Heart left ventricle (tissue), 16 donors: ENCODE data around the gene APCDD1. TPM values are rescaled to one million over a fixed set of nuclear protein-coding genes. Genes with fewer than 3 reads are reported as not detected.
"Not testable (repeated sequence)": the region's sequence is repeated elsewhere in the genome, so short reads cannot be mapped to it uniquely, and the experiment has no call there.

Experiments used
- ATAC-seq, 4 donors: fragments of 200-7000 bp; cut with Tn5 transposase; one replicate each; pipeline ENCODE4 v1.9.1; 2020 to 2022; ENCODE audit warnings: moderate library complexity in 4 of 4, mild to moderate bottlenecking in 3 of 4, moderate number of reproducible peaks in 1 of 4
- DNase-seq, 5 donors: peaks; one replicate each; pipeline ENCODE4 v3.0.0-alpha.2; 2020
- H3K27ac ChIP-seq, 12 donors: fragments of 200-600 bp; sonication (generic) in 4 of 12; one replicate each; pipeline versions ENCODE4 v1.5.0 to v1.8.0; 2016 to 2022; ENCODE audit warnings: mild to moderate bottlenecking in 2 of 12
- H3K27me3 ChIP-seq, 9 donors: fragments of 200-600 bp; sonication (generic) in 2 of 9; one replicate each; pipeline versions ENCODE4 v1.5.1 to v1.8.0; 2016 to 2022; ENCODE audit warnings: mild to moderate bottlenecking in 3 of 9
- H3K36me3 ChIP-seq, 9 donors: fragments of 200-600 bp; sonication (generic) in 2 of 9; one replicate each; pipeline versions ENCODE4 v1.5.0 to v1.8.0; 2018 to 2022; ENCODE audit warnings: mild to moderate bottlenecking in 2 of 9
- H3K4me1 ChIP-seq, 12 donors: fragments of 200-600 bp; sonication (generic) in 4 of 12; one replicate each; pipeline versions ENCODE4 v1.5.0 to v1.8.0; 2016 to 2022; ENCODE audit warnings: mild to moderate bottlenecking in 3 of 12
- H3K4me3 ChIP-seq, 12 donors: fragments of 200-600 bp; sonication (generic) in 4 of 12; one replicate each; pipeline versions ENCODE4 v1.5.0 to v1.8.0; 2017 to 2022; ENCODE audit warnings: mild to moderate bottlenecking in 9 of 12, moderate library complexity in 4 of 12
- H3K9me3 ChIP-seq, 12 donors: fragments of 200-600 bp; sonication (generic) in 4 of 12; one replicate each; pipeline versions ENCODE4 v1.5.0 to v1.8.0; 2016 to 2022; ENCODE audit warnings: mild to moderate bottlenecking in 1 of 12
- POLR2A ChIP-seq, 2 donors: fragments of 450-650 bp; IDR thresholded peaks; one replicate each; pipeline ENCODE4 v1.6.1; 2017; ENCODE audit warnings: antibody characterized with exemption in 2 of 2, mild to moderate bottlenecking in 2 of 2, moderate library complexity in 2 of 2
- WGBS, 4 donors: extraction: QIAGEN DNeasy Blood & Tissue Kit in 2 of 4; methylation state at CpG; one replicate each; pipeline versions ENCODE4 v1.1.5 to v1.1.7; 2013 to 2018; 5-methylcytosine and 5-hydroxymethylcytosine counted together
- intact Hi-C, 10 donors: fragments of 100-400 bp; cut with DNase I; formaldehyde crosslinking; loops; one replicate each; pipeline versions ENCODE4 v1.11.1 to v1.14.2; 2022
- polyA plus RNA-seq, 2 donors: library from polyadenylated mRNA; stranded (reverse); fragments of 200-250 nt; gene quantifications; one replicate each; pipeline ENCODE4 v1.2.3, GENCODE V29; 2013
- total RNA-seq, 9 donors: library from RNA; depleted of rRNA in 2 of 9; stranded (reverse); fragments of >200 nt in 2 of 9; fragmentation: NEBNext Ultra II Directional in 3 of 9; extraction: Animal tissue kit (Norgen Biotek cat#: 25700) in 3 of 9; gene quantifications; one replicate each; pipeline versions ENCODE4 v1.1.0 to v1.2.4, GENCODE V29; 2016 to 2023
- TF ChIP-seq, protein P1 (sequence below), 12 donors: fragments of 200-600 bp; sonication (generic) in 4 of 12; IDR thresholded peaks; one replicate each; pipeline versions ENCODE4 v1.5.0 to v1.8.0; 2018 to 2022; ENCODE audit warnings: antibody characterized with exemption in 12 of 12, mild to moderate bottlenecking in 5 of 12
- donor health status: ischemic (EF 13 %, LVEDD 7.1; RV severe dilation, severe dysfunction).
- donor health status: healthy with polysubstance abuse.
- donor health status: DM: no; HTN: yes; CAD: no.
- donor health status: DM: no; HTN: no; CAD: no.
- donor health status: ischemic (EF 25% LVEDD 6.9; RV normal size, moderate dysfunction).
- donor health status: ischemic (EF 25% LVEDD 5.7; RV mildly dilated, moderate dysfunction).
- donor health status: healthy.
- donor health status: DM: yes; HTN: yes; CAD: no.
- donor health status: ischemic (EF 35%, LVEDD 5.7; RV mildly dilated, moderate dysfunction).
- donor health status: nonischemic (EF 11% LVEDD 7.7; RV severe dilation, severe dysfunction).
- donor health status: DM: yes; HTN: yes; CAD: no.
- donor health status: PGD.
- donor health status: ischemic (EF 29% LVEDD 5.4; RV normal size, mild dysfunction).
- donor health status: nonischemic (EF 23%, LVEDD 6.1; RV moderate dilation, normal function).

APCDD1 gene
- total and polyA plus RNA-seq, 11 donors: 7.5 to 65.4 (median 15.7) TPM

GRCh38 chr18:10499230-10499629, 44.8 kb downstream of the APCDD1 start:
- H3K4me3 ChIP-seq: no peak overlapping the region
- H3K27me3 ChIP-seq: no peaks in the 10 kb centered on the region
- no peaks in the 10 kb centered on the region for H3K36me3 ChIP-seq
- WGBS, 4 donors: 81 to 87% (median 81%) methylated on average over 6 of the region's 6 CpGs
- no peak for ATAC-seq
- no peak for DNase-seq
- intact Hi-C loops: no loop called here
- H3K9me3 ChIP-seq: peaks cover 0 to 2% (median 0%) of the 10 kb centered on the region in 12 donors
- H3K4me1 ChIP-seq: peaks cover 0 to 7% (median 0%) of the 10 kb centered on the region in 12 donors
- H3K27ac ChIP-seq: no peak overlapping the region
- TF ChIP-seq, protein P1, sequence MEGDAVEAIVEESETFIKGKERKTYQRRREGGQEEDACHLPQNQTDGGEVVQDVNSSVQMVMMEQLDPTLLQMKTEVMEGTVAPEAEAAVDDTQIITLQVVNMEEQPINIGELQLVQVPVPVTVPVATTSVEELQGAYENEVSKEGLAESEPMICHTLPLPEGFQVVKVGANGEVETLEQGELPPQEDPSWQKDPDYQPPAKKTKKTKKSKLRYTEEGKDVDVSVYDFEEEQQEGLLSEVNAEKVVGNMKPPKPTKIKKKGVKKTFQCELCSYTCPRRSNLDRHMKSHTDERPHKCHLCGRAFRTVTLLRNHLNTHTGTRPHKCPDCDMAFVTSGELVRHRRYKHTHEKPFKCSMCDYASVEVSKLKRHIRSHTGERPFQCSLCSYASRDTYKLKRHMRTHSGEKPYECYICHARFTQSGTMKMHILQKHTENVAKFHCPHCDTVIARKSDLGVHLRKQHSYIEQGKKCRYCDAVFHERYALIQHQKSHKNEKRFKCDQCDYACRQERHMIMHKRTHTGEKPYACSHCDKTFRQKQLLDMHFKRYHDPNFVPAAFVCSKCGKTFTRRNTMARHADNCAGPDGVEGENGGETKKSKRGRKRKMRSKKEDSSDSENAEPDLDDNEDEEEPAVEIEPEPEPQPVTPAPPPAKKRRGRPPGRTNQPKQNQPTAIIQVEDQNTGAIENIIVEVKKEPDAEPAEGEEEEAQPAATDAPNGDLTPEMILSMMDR (IDR thresholded peaks at IDR 0.05): no peak
- TF ChIP-seq POLR2A (IDR thresholded peaks at IDR 0.05): no peak

- DNase-seq (no peak), ATAC-seq (no peak)
- WGBS, 4 donors: 47 to 96% (median 56%) methylated on average over 2 of the region's 2 CpGs
- peaks cover 0 to 7% (median 0%) of the 10 kb centered on the region in 12 donors for H3K4me1 ChIP-seq
- no peaks in the 10 kb centered on the region for H3K27me3 ChIP-seq
- no peaks in the 10 kb centered on the region for H3K36me3 ChIP-seq
- no peak overlapping the region for H3K4me3 ChIP-seq
- no peak for TF ChIP-seq POLR2A (IDR thresholded peaks at IDR 0.05)
- TF ChIP-seq, protein P1 (IDR thresholded peaks at IDR 0.05): no peak
- peaks cover 0 to 10% (median 1%) of the 10 kb centered on the region in 12 donors for H3K9me3 ChIP-seq
- no peak overlapping the region for H3K27ac ChIP-seq
- intact Hi-C loops: no loop called here
Measured at GRCh38 chr18:10500038-10500437, 45.6 kb downstream of the APCDD1 start.

DNA sequence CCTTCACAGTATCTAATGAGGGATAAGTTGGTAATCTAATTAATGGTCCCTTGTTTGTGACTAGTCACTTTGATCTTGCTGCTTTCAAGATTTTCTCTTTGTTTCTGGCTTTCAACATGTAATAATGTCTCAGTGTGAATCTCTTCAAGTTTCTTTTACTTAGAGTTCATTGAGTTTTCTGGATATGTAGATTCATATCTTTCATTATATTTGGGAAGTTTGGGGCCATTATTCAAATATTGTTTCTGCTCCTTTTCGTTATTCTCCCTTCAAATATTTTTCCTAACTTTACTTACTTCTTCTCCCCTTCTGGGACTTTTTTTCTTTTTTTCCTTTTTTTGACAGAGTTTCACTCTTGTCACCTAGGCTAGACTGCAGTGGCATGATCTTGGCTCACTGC, 50.3 kb downstream of the APCDD1 start:
- intact Hi-C loops: no loop called here

GRCh38 chr18:10505892-10506291, 51.5 kb downstream of the APCDD1 start:
- H3K36me3 ChIP-seq, DNase-seq, H3K4me1 ChIP-seq, H3K4me3 ChIP-seq, intact Hi-C loops, H3K27ac ChIP-seq, H3K27me3 ChIP-seq, ATAC-seq: not testable (repeated sequence)
- WGBS, 4 donors: 83 to 97% (median 91%) methylated on average over 14 to 19 of the region's 19 CpGs
- peaks cover 0 to 29% (median 15%) of the 10 kb centered on the region in 12 donors for H3K9me3 ChIP-seq

More for the DNA sequence above, 50.3 kb downstream of the APCDD1 start:
- Histone ChIP-seq H3K4me1 (no peaks in the 10 kb centered on the region), H3K9me3 (peaks cover 0 to 29% (median 15%) of the 10 kb centered on the region in 12 donors), H3K27ac (no peak overlapping the region), H3K36me3 (no peaks in the 10 kb centered on the region), H3K27me3 (no peaks in the 10 kb centered on the region), H3K4me3 (no peak overlapping the region)
- DNase-seq (no peak), ATAC-seq (no peak)
- 83 to 94% (median 87%) methylated on average over 1 of the region's 1 CpG for WGBS, 4 donors
- no peak for TF ChIP-seq POLR2A (IDR thresholded peaks at IDR 0.05)
- TF ChIP-seq, protein P1 (IDR thresholded peaks at IDR 0.05): no peak

DNA sequence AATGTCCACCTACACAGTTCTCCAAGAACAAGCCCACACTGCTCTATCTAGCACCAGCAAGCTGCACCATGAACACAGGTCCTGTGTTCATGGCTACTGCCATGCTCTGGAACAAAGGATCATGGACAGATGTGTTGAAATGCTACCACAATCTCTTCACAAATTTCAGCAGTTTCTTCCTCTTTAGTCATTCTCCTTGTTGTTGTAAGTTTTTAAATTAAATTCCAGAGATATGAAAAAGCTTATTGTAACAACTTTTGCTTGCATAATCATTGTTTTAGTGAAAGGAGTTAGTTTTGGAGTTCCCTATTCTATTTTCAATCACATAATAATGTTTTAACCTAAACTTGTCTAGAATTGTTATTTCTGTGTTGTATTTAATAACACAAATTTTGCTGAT, 54.2 kb downstream of the APCDD1 start:
- no peak for ATAC-seq
- no peaks in the 10 kb centered on the region for H3K27me3 ChIP-seq
- no peak for DNase-seq
- no peaks in the 10 kb centered on the region for H3K4me1 ChIP-seq
- H3K4me3 ChIP-seq: no peak overlapping the region
- H3K27ac ChIP-seq: no peak overlapping the region
- peaks cover 0 to 29% (median 15%) of the 10 kb centered on the region in 12 donors for H3K9me3 ChIP-seq
- TF ChIP-seq POLR2A (IDR thresholded peaks at IDR 0.05): no peak
- TF ChIP-seq, protein P1 (IDR thresholded peaks at IDR 0.05): no peak
- no peaks in the 10 kb centered on the region for H3K36me3 ChIP-seq
- intact Hi-C loops: no loop called here
